Measurements from ENCODE around the gene ZNF512B. TPM values are rescaled to one million over a fixed set of nuclear protein-coding genes. Genes with fewer than 3 reads are reported as not detected.

ZNF512B gene
- total and polyA plus RNA-seq, 2 experiments from 2014 or later: 6.1 to 28.8 TPM

- TF ChIP-seq, protein P1, sequence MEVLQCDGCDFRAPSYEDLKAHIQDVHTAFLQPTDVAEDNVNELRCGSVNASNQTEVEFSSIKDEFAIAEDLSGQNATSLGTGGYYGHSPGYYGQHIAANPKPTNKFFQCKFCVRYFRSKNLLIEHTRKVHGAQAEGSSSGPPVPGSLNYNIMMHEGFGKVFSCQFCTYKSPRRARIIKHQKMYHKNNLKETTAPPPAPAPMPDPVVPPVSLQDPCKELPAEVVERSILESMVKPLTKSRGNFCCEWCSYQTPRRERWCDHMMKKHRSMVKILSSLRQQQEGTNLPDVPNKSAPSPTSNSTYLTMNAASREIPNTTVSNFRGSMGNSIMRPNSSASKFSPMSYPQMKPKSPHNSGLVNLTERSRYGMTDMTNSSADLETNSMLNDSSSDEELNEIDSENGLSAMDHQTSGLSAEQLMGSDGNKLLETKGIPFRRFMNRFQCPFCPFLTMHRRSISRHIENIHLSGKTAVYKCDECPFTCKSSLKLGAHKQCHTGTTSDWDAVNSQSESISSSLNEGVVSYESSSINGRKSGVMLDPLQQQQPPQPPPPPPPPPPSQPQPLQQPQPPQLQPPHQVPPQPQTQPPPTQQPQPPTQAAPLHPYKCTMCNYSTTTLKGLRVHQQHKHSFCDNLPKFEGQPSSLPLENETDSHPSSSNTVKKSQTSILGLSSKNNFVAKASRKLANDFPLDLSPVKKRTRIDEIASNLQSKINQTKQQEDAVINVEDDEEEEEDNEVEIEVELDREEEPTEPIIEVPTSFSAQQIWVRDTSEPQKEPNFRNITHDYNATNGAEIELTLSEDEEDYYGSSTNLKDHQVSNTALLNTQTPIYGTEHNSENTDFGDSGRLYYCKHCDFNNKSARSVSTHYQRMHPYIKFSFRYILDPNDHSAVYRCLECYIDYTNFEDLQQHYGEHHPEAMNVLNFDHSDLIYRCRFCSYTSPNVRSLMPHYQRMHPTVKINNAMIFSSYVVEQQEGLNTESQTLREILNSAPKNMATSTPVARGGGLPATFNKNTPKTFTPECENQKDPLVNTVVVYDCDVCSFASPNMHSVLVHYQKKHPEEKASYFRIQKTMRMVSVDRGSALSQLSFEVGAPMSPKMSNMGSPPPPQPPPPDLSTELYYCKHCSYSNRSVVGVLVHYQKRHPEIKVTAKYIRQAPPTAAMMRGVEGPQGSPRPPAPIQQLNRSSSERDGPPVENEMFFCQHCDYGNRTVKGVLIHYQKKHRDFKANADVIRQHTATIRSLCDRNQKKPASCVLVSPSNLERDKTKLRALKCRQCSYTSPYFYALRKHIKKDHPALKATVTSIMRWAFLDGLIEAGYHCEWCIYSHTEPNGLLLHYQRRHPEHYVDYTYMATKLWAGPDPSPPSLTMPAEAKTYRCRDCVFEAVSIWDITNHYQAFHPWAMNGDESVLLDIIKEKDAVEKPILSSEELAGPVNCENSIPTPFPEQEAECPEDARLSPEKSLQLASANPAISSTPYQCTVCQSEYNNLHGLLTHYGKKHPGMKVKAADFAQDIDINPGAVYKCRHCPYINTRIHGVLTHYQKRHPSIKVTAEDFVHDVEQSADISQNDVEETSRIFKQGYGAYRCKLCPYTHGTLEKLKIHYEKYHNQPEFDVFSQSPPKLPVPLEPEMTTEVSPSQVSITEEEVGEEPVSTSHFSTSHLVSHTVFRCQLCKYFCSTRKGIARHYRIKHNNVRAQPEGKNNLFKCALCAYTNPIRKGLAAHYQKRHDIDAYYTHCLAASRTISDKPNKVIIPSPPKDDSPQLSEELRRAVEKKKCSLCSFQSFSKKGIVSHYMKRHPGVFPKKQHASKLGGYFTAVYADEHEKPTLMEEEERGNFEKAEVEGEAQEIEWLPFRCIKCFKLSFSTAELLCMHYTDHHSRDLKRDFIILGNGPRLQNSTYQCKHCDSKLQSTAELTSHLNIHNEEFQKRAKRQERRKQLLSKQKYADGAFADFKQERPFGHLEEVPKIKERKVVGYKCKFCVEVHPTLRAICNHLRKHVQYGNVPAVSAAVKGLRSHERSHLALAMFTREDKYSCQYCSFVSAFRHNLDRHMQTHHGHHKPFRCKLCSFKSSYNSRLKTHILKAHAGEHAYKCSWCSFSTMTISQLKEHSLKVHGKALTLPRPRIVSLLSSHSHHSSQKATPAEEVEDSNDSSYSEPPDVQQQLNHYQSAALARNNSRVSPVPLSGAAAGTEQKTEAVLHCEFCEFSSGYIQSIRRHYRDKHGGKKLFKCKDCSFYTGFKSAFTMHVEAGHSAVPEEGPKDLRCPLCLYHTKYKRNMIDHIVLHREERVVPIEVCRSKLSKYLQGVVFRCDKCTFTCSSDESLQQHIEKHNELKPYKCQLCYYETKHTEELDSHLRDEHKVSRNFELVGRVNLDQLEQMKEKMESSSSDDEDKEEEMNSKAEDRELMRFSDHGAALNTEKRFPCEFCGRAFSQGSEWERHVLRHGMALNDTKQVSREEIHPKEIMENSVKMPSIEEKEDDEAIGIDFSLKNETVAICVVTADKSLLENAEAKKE (CRISPR knock-in tag; IDR thresholded peaks at IDR 0.05): no peak
- TF ChIP-seq STAT1 (IDR thresholded peaks at IDR 0.05; ENCODE audit: unreplicated experiment): no peak
- no peak for TF ChIP-seq CREB1 (CRISPR knock-in tag; IDR thresholded peaks at IDR 0.05; ENCODE audit: low read depth)
- TF ChIP-seq ZNF331 (CRISPR knock-in tag; IDR thresholded peaks at IDR 0.05; ENCODE audit: low read depth): no peak
- TF ChIP-seq EZH2 (IDR thresholded peaks at IDR 0.05; ENCODE audit: low read depth, unreplicated experiment): no peak
Observed at GRCh38 chr20:63958964-63959698, 10.6 kb downstream of the ZNF512B start (continued).

- ATAC-seq (no peak), DNase-seq (ENCODE audit: low spot score) (no peak)
- H3K27ac Mint-ChIP-seq: peak overlapping the region; percentile 88
- Histone ChIP-seq H4K20me1 (replicated peaks; ENCODE audit: insufficient read depth) (peaks cover 17% of the 10 kb centered on the region), H3K79me2 (replicated peaks; ENCODE audit: insufficient read depth) (peaks cover 24% of the 10 kb centered on the region), H3K4me1 (ENCODE audit: insufficient read depth) (peaks cover 18% of the 10 kb centered on the region), H2AFZ (no peak overlapping the region), H3K4me3 (0 out of 2 replicates have a peak overlapping the region, but pooled peaks have one; percentile 20), H3K27me3 (ENCODE audit: insufficient read depth) (no peaks in the 10 kb centered on the region), H3K4me2 (peak overlapping the region; percentile 99; the same call in 1 of the 2 replicates), H3K27ac (ENCODE audit: low read depth) (0 out of 2 replicates have a peak overlapping the region, but pooled peaks have one; percentile 66), H3K36me3 (ENCODE audit: insufficient read depth) (no peaks in the 10 kb centered on the region), H3F3A (replicated peaks; ENCODE audit: low read depth) (0 out of 2 replicates have a peak, but pooled peaks cover 11% of the 10 kb centered on the region), H3K9me2 (ENCODE audit: insufficient read depth) (no peaks in the 10 kb centered on the region)
- H3K27me3 Mint-ChIP-seq (ENCODE audit: insufficient read depth, low read depth, poor library complexity): peaks cover 11% of the 10 kb centered on the region
- H3K9me3 Mint-ChIP-seq: no peaks in the 10 kb centered on the region
- peaks cover 27% of the 10 kb centered on the region for H3K36me3 Mint-ChIP-seq (ENCODE audit: low read depth)
- peaks cover 33% of the 10 kb centered on the region for H3K4me1 Mint-ChIP-seq
- H3K4me3 Mint-ChIP-seq: peak overlapping the region; percentile 37; the same call in 1 of the 3 replicates
- TF ChIP-seq ZNF331 (CRISPR knock-in tag; IDR thresholded peaks at IDR 0.05; ENCODE audit: low read depth) (no peak), ETS1 (IDR thresholded peaks at IDR 0.05) (no peak), POLR2AphosphoS5 (IDR thresholded peaks at IDR 0.05; ENCODE audit: low read depth) (no peak), STAT1 (IDR thresholded peaks at IDR 0.05; ENCODE audit: unreplicated experiment) (no peak), CREB1 (CRISPR knock-in tag; IDR thresholded peaks at IDR 0.05; ENCODE audit: low read depth) (no peak), NANOG (IDR thresholded peaks at IDR 0.05; ENCODE audit: borderline replicate concordance) (no peak), JUNB (IDR thresholded peaks at IDR 0.05; ENCODE audit: unreplicated experiment) (no peak), EZH2phosphoT487 (IDR thresholded peaks at IDR 0.05; ENCODE audit: unreplicated experiment) (no peak), ZNF114 (CRISPR knock-in tag; IDR thresholded peaks at IDR 0.05) (no peak)
Observed at GRCh38 chr20:63958471-63958870, 11.3 kb downstream of the ZNF512B start.
